HG03342 (cell line): ENCODE results near the gene ATP6V1G2.
A peak's percentile ranks its signal among the peaks of the same experiment; 100 is the strongest.

Experiments
- ATAC-seq: cut with Tn5 transposase; IDR thresholded peaks from one replicate; pipeline ENCODE4 v1.9.1; 2021; ENCODE audit warnings: mild to moderate bottlenecking, moderate library complexity; ENCODE audit not compliant: unreplicated experiment

Gene ATP6V1G2

DNA sequence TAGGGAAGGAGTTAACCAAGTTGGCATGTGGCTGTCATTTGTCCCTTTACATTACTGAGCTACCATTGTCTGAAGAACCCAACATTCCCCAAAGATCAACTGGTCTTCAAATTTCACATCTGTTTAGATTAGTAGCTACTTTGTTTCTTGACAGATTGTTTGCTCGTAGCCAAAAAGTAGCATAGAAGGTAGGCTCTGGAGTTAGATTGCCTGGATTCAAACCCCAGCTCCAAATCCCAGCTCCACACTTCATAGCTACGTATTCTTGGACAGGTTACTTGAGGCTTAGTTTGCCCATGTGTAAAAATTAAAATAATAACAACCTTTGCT lies 2.1 kb upstream of the ATP6V1G2 start:
- no peak for ATAC-seq

DNA sequence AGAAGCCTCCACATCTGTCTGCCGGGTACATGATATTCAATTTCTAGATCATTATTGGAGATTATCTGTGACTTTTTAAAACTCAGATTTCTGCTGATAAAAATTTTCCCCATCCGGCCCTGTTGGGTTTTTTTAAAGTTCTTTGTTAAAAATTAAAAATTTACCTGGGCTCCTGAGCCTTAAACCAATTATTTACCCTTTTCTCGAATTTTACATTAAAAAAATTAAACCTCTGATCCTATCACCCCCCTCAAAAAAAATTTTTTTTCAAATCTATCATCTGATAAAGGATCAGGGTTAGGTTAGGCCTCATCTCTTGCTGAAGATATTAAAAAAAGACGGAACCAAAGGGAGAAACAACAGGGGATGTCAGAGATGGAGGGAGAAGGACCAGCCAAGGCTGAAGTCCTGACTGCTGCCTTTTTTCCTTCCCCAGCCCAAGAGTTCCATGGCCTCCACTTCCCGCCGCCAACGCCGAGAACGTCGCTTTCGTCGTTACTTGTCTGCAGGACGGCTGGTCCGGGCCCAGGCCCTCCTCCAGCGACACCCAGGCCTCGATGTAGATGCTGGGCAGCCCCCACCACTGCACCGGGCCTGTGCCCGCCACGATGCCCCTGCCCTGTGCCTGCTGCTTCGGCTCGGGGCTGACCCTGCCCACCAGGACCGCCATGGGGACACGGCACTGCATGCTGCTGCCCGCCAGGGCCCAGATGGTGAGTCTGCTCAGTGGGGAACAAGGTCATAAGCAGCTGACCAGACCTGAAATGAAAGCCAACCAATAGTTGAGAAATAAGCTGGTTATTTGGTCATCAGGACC lies 1.5 kb upstream of the ATP6V1G2 start:
- no peak for ATAC-seq

- ATAC-seq: peak; percentile 55
Observed at GRCh38 chr6:31546958-31547726, 734 bp upstream of the ATP6V1G2 start, which contains the start of gene NFKBIL1. TSS of gene NFKBIL1 (plus strand) at chr6:31547608. CDS start at chr6:31547695, 87 bp downstream.

GRCh38 chr6:31545291-31545690 lies 1.1 kb downstream of the ATP6V1G2 start:
- no peak for ATAC-seq

DNA sequence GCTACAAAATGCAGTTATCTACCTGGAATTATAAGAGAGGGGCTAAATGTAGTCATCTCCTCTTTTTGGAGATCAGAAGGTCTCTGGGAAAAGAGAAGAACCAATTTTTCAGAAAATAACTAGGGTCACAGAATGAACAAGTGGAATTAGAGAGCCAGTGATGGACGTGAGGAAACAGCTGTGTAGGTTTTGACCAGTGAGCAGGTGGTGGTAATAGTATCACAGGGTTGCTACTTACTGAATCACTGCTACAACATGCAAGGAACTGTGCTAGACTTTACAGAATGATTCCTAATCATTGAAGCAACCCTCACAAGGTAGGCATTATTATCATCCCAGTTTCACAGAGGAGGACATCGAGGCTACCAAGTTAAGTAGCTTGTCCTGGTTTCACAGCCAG lies 1.7 kb downstream of the ATP6V1G2 start:
- no peak for ATAC-seq

GRCh38 chr6:31543639-31544038 lies 2.8 kb downstream of the ATP6V1G2 start:
- ATAC-seq: no peak

- ATAC-seq: peak; percentile 67
Observed at GRCh38 chr6:31541658-31542521, 4.5 kb downstream of the ATP6V1G2 start, which contains the start of gene DDX39B. TSS of gene DDX39B (minus strand) at chr6:31542003. CDS start at chr6:31540532, 1,471 bp downstream.

DNA sequence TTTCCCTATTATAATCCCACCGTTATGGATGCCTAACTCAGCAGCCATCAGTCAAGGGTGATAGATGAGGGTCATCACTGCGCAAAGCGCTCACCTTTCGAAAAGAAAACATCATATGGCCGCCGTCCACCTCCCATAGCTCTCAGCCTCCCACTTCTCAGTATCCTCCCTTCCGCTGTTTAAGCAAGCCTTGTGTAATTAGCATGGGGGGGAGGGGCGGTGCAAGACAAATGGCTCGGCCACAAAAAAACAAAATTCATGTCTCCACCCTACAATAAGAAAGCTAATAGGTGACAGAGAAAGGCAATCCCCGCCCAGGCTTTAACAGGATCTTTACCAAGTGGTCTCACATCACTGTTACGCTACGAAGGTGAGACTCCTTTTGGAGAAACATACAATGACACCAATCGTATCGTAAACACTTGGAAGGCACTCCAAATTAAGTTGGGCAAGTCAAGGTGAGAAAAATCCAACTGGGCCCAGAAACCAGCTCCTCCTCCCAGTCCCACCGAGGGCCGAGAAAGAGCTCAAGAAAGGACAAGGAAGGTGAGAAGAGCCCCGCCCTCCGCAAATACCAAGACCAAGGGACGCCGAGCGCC lies 5.2 kb downstream of the ATP6V1G2 start:
- ATAC-seq: no peak

GRCh38 chr6:31540640-31541039 lies 5.8 kb downstream of the ATP6V1G2 start:
- ATAC-seq: no peak

DNA sequence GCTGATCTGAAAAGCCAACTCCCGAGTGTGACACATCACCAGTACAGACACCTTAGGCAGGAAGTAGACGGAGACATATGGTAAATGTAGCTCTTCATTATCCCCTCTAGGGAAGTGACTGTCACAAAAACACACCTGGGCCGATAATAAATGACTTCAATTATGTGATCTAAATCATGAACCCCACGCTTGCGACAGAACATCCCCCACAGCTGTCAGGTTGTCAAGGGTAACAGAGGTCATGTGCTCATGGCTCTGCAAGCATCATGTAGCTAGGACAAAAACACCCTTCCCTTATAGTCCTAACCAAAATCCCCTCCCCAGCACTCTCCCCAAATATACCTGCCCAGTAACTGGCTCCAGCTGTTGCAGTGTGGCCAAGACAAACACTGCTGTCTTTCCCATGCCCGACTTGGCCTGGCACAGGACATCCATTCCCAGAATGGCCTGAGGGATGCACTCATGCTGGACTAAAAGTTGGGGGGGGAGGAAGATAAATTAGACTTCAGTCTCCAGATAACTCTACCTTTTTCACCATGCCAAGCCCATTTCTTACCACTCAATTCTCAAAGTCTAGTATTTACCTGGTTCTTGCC lies 7.5 kb downstream of the ATP6V1G2 start:
- no peak for ATAC-seq

- ATAC-seq: no peak
Observed at GRCh38 chr6:31535538-31536324, 10.7 kb downstream of the ATP6V1G2 start.

GRCh38 chr6:31534521-31535040 lies 11.8 kb downstream of the ATP6V1G2 start:
- ATAC-seq: no peak

- no peak for ATAC-seq
Observed at GRCh38 chr6:31534011-31534410, 12.4 kb downstream of the ATP6V1G2 start.

DNA sequence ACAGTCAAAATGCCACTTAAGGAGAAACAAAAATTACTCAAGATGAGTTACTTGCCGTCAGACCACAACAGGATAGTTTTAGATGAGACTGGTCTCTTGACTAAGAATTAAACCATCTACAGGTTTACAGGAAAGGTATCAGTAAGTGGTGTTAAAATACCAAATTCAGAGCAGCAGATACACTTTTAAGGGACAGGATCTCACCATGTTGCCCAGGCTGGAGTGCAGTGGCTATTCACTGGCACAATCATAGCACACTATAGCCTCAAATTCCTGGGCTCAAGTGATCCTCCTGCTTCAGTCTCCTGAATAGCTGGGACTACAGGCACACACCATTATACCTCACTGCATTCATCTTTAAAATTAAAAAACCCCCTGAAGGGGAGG lies 13.0 kb downstream of the ATP6V1G2 start:
- ATAC-seq: no peak

DNA sequence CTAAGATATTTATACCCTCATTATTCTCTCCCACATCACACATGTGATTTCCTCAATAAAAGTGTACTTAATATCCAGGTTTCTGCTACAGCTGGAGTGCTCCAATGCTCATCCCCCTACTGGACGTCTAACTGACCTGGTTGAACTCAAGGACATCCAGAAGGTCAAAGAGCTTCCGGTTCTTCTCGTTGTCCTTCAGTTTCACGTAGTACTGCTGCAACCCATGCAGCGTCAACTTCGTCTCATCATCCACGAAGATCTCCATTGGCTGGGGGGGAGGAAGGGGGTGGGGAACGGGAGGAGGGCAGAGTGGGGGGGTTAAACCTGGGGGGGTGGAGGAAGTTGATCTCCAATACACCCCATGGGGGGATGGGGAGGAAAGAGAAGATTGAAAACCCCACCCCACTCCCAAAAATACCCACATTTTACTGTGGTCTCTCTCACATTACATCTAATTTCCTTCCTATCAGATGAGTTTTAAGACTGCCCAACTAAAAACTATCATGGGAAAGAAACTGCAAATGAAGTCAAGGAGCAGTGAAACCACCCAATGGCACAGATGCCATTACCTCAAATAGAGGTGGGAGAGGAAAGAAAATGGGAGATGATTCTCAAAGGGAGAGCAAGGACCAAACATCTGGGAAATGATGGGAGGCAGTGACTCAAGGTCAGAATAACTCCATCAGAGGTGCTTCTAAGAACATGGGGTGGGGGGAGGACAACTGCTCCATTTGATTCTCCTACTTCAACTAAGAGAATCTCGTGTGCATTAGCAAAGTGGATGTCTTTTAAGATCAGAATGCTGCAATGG lies 13.6 kb downstream of the ATP6V1G2 start:
- ATAC-seq: no peak

DNA sequence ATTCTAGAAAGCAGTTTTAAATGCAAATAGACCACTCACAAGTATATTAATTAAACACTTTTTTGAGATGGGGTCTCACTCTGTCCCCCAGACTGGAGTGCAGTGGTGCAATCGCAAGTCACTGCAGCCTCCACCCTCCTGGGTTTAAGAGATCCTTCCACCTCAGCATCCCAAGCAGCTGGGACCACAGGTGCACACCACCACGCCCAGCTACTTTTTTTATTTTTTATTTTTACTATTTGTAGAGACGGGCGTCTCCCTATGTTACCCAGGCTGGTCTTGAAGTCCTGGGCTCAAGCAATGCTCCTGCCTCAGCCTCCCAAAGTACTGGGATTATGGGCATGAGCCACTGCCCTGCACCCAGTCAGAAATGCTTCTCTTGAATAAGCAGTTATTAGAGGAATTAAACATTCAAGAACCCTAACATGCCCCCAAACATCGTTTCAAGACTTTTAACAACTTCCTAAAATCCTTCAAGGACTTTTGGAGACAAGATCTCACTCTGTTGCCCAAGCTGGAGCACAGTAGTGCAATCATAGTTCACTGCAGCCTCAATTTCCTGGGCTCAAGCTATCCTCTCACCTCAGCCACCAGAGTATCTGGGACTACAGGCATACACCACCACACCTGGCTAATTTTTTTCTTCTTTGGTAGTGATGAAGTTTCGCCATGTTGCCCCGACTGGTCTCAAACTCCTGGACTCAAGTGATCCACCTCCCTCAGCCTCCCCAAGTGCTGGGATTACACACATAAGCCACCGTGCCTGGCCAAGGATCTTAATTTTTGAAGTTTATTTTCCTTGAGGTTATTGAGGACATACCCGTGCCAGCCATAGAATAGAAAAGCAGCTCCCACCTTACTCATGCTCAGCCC lies 14.4 kb downstream of the ATP6V1G2 start:
- ATAC-seq: no peak

DNA sequence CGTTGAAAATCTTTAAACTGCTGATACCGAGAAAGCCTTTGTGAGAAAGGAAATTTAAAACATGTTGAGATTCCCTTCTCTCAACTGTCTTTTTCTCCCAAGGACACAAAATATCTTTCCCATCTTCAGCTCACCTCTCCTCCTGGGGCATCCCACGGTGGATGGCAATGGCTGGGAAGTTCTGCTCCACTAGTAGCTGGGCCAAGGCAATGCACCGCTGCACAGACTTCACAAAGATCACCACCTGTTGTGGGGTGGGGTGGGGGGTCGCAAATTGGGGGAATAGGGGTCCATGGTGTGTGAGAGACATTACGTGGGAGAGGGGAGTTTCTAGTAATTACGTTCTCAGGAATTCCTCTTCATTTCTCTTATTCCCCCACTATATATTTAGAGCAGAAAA lies 15.2 kb downstream of the ATP6V1G2 start:
- ATAC-seq: no peak

DNA sequence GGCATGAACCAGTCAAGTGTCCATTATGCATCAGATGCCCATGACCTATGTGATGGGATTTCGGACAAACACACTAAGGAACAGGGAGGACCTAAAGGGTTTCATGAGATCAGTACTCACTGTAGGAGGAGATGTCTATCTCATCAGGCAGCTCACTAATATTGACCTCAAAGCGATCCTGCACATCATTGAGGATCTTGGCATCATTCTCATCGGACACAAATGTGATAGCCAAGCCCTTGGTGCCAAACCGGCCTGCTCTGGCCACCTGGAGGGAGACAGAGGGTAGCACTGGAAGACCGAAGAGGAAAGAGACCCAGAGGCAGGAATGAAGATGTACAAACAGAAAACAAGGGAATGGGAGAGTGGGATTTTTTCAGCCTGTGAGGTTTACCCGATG lies 15.7 kb downstream of the ATP6V1G2 start:
- no peak for ATAC-seq
